ENCODE results near the gene FAM120A.

DNA sequence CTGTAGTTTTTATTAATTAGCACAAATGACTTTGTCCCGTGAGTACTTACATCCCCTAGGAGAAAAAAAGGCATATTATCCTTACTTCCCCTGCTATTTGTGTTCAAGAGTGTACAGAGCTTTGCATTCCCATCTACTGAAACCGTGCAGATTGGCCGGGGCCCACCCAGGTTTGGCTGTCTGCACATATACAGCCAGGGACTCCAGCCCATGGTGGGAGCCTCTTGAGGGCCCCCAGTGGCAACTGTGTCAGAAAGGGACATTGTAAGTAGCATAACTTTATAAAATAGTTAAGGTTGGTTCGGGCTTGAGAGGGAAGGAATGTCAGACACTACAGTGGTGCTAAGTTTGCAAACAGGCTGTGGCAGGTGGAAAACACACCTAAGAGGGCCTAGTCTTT lies 149.6 kb downstream of the FAM120A start:
- TF ChIP-seq, protein P1, sequence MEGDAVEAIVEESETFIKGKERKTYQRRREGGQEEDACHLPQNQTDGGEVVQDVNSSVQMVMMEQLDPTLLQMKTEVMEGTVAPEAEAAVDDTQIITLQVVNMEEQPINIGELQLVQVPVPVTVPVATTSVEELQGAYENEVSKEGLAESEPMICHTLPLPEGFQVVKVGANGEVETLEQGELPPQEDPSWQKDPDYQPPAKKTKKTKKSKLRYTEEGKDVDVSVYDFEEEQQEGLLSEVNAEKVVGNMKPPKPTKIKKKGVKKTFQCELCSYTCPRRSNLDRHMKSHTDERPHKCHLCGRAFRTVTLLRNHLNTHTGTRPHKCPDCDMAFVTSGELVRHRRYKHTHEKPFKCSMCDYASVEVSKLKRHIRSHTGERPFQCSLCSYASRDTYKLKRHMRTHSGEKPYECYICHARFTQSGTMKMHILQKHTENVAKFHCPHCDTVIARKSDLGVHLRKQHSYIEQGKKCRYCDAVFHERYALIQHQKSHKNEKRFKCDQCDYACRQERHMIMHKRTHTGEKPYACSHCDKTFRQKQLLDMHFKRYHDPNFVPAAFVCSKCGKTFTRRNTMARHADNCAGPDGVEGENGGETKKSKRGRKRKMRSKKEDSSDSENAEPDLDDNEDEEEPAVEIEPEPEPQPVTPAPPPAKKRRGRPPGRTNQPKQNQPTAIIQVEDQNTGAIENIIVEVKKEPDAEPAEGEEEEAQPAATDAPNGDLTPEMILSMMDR (IDR thresholded peaks at IDR 0.05; ENCODE audit: insufficient read depth, low read depth, low read length): no peak
- no peak for TF ChIP-seq EZH2 (IDR thresholded peaks at IDR 0.05; ENCODE audit: insufficient read depth, low read length)
